Right kidney (tissue), 1 donor: ENCODE data around the gene RAB20.
"Not testable (repeated sequence)": the region's sequence is repeated elsewhere in the genome, so short reads cannot be mapped to it uniquely, and the experiment has no call there.

Source experiments
- DNase-seq: peaks from one replicate; pipeline ENCODE4 v3.0.0-alpha.2; 2016

The RAB20 gene

DNA sequence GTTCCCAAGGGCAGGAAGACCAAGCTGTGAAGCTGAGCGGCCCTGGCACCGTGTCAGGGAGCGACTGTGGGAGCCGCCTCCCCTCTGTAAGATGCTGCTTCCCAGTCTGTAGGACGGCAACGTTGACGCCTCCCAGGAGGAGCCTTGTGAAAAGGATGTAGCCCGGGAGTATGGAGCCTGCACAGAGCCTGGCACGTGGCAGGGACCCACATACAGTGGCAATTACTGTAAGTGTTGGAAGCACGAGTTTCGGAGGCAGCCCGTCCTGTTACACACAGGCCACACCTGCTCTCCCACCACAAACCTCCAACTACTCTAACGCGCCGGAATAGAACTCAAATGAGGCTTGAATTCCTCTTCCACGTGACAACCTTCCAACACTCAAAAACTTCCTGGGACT is 6.6 kb downstream of the RAB20 start:
- DNase-seq, result no peak

DNA sequence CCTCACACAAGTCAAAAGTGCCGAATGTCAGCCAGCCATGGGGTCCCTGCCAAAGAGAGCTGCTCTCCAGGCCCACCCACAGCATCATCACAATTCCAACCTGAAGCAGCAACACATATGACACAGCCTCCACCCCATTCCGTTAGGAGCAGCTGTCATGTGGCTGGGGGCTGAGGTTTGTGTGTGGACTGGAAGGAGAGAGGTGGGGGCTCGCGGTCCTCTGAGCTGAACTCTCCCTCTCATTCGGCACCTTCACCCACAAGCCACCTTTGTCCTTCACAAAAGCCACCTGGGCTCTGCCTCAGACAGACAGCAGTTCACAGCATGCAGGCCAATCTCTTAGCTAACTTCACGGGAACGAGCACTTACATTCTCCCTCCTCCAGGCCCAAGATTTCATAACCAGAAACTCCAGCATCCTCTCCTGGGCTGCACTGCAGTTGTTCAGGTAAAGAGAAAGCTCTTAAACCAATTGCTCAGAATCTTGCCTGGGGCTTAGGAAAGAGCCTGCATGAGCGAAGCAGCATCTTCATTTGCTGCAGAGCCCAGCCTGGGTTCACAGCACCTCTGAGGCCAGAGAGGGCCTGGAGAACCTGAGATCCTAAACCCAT is 7.2 kb downstream of the RAB20 start:
- no peak for DNase-seq

DNA sequence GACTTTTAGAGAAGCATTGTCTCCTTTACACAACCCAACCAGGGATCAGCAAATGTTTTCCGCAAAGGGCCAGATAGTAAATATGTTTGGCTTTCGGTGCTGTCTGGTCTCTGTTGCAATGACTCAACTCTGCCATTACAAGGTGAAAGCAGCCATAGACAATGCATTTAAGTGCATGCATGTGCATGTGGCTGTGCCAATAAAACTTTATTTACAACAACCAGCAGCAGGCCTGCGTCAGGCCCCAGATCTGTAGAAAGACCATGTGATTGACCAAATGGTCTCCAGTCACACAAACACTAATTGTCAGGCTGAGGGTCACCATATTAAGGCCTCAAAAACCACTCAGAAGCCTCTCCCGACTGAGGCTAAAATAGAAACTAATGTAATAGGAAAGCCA is 8.1 kb downstream of the RAB20 start:
- no peak for DNase-seq

DNA sequence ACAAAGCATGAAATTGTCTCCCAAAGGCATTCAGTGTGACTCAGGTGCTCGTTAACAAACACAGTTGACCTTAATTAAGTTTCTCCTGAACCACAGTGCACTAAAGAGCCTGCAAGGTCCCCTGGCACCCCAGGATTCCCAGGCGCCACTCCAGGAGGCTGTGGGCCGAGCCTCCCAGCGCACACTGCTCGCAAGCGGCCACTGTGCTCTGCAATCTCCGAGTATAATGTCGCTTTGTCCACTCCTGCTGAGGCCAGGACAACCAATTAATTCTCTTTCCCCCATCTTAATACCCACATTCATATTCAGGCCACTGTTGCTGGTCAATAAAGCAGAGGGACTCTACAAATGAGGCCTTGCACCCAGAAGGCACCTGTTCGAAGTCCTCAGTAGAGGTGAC is 8.8 kb downstream of the RAB20 start:
- no peak for DNase-seq

GRCh38 chr13:110551284-110551683 is 10.2 kb downstream of the RAB20 start:
- DNase-seq, result no peak

DNA sequence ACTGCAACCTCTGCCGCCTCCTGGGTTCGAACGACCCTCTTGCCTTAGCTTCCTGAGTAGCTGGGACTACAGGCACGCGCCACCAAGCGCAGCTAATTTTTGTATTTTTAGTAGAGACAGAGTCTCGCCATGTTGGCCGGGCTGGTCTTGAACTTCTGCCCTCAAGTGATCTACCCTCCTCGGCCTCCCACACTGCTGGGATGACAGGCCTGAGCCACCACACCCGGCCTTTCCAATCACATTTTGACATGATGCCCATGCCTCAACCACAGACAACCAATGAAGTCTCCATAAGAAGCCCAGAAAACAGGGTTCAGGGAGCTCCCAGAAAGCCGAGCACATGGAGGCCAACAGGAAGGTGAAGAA is 11.7 kb downstream of the RAB20 start:
- no peak for DNase-seq

DNA sequence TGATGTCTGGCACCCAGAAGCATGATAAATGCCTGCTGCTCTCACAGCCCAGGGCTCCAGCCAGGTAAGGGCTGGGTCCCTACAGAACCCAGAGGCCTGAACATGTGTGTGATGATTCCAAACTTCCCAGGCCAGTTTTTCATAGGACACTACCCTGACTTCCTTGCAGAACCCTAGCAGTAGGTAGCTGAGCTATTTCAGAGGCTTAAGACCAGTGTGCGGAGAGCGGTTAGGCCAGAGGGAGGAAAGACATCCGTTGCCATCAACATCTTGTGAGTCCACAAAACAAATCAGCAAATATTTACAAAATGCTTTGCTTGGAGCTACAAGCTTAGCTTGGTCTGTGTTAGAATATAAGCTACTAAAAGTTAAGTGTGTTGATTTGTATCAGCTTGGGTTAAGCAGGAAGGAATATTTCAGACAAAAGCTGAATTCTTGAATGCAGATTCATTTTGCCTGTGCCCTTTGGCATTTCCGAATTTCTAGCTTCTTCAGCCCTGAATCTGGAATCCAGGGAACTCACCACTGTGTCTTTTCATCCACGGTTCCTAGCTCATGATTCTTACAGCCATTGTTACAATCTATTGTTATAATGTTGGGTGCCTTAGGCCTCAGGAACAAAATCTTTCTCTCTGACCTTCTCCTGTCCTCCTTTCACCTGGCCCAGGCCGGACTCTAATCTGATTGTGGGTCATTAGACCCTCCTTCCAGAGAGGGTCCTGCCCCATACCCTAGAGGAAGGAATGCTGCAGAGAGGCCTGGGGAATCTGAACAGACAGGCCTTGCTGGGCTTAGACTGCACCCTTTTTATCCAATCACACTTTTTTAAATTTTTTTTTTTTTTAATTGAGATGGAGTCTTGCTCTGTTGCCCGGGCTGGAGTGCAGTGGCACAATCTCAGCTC is 12.4 kb downstream of the RAB20 start:
- no peak for DNase-seq

DNA sequence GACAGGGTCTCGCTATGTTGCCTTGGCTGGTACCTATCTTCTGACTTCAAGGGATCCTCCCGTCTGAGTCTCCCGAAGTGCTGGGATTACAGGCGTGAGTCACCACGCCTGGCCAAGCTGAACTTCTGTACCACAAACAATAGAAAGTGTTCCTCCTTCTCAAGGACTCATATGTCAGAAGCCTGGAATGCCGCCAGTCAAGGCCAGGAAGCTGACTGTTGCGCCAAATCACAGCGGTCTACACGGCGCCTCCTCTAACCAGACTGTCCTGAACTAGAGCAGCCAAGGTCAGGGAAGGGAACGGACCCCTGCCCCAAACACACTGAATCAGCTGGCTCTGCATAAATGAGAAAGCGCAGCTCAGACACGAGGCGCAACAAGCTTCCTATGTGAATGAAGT is 14.6 kb downstream of the RAB20 start:
- no peak for DNase-seq

- DNase-seq, result no peak
These were observed 15.1 kb downstream of the RAB20 start for GRCh38 chr13:110546378-110546777.

- DNase-seq, result no peak
These were observed 19.2 kb downstream of the RAB20 start for GRCh38 chr13:110542169-110542796.

DNA sequence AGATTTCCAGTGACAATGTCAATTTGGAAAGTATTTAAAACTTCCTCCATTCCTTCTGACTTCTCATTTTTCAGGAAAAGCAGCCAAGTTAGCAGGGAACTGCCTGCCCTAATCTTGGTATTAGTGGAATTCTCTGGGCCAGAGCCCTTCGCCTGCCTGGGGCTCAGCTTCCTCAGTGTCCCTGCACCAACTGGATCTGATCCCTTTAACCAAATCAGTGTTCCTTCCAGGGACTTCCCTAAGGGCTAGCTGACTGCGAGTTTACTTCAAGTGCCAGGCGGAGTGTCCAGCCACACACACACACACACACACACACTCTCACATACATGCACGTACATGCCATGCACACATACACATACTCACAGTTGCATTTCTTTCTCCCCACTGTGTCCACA is 20.0 kb downstream of the RAB20 start:
- DNase-seq, result no peak

- peak; percentile 46 for DNase-seq
These were observed 20.5 kb downstream of the RAB20 start for GRCh38 chr13:110540871-110541525.

- DNase-seq, result no peak
These were observed 21.6 kb downstream of the RAB20 start for GRCh38 chr13:110539894-110540293.

DNA sequence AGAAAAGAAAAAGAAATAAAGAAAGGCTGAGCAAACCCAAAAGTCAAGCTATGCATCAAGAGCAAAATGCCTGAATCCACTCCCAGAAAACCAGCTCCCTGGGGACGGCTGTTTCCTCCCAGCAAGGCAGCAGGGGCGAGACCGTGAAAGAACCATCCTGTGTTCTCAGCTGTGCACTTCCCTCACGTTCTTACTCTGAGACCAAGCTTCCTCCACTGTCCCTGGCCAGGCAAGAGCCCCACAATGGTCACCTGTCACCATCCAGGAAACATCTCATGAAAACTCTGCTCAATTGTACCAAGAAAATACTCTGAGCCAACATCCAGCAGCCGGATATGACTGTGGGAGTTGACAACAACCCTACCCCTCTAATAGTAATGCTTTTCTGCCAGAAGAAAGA is 22.9 kb downstream of the RAB20 start:
- DNase-seq, result no peak

DNA sequence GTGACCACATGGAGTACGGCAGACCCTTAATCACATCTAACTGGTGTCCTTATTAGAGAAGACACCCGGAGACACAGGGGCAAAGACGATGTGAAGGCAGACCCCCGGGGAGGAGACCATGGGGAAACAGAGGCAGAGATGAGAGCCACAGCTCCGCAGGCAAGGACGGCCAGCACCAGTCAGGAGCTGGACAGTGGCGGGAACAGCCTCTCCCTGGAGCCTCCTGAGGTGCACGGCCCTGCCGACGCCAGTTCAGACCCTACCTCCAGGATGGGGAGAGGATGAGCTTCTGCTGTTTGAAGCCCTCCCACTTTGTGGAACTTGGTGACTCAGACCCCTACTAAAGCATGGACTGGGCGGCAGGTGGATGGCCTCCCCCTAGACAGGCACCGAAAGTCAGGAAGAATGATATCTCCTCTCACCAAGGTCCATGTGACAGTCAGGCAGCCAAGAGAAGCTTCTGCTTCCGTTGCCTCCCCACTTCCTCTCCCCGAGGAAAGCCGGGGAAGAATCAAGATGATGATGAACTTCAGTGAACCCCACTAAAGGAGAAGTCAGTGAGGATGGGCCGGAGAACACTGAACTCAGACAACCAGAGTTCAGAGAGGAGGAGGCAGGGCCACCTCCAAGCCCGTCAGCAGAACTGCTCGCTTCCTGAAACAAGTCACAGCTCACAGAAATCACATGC is 25.4 kb downstream of the RAB20 start:
- no peak for DNase-seq

GRCh38 chr13:110535526-110535925 is 26.0 kb downstream of the RAB20 start:
- DNase-seq, result no peak

GRCh38 chr13:110533771-110534670 is 27.5 kb downstream of the RAB20 start:
- DNase-seq, result no peak

GRCh38 chr13:110532258-110532657 is 29.3 kb downstream of the RAB20 start:
- not testable (repeated sequence) for DNase-seq

GRCh38 chr13:110531671-110532083 is 29.8 kb downstream of the RAB20 start:
- no peak for DNase-seq

DNA sequence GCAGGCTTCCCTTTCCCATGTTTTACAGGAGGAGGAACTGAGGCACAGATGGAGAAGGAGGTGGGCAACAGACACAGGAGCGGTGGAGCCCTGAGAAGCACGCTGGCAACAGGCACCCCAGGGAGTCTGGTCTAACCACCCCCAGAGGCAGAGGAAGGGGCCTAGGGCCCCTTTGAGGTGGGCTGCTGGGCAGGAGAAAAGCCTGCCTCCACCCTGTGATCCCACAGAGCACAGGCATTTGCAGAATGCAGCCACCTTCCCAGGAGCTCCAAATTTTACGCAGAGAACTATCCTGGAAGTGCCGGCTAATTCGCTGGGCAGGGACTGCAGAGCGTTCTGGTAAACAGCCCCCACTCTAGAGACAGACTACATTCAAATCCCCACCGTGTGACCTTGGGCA is 30.4 kb downstream of the RAB20 start:
- no peak for DNase-seq
